K562 (cell line): ENCODE results near the gene CMPK1. TPM values are rescaled to one million over a fixed set of nuclear protein-coding genes. Genes with fewer than 3 reads are reported as not detected.
"Not testable (repeated sequence)": the region's sequence is repeated elsewhere in the genome, so short reads cannot be mapped to it uniquely, and the experiment has no call there.

ENCODE experiments used
- ATAC-seq: fragments of 200-7000 bp; cut with Tn5 transposase; 3 replicates; pipeline ENCODE4 v1.9.1; 2020; ENCODE audit warnings: moderate library complexity
- BruUV-seq: library from RNA; stranded (reverse); fragments of 400-500 nt; replicated peaks from 2 replicates; lab custom pipeline; 2021; lab: Mats Ljungman, UMichigan
- CTCF ChIA-PET: fragments of 300-600 bp; formaldehyde crosslinking; extraction: SDS; loops from one replicate; lab custom pipeline; 2021; ENCODE audit warnings: low intra/inter-chr PET ratio; lab: Yijun Ruan, JAX
- POLR2A ChIA-PET: fragments of 300-600, 350-650 bp; sonication (Branson Sonifier 250); formaldehyde crosslinking; extraction: SDS; loops from one replicate; lab custom pipeline; 2021; ENCODE audit warnings: antibody characterized with exemption, inconsistent platforms; lab: Yijun Ruan, JAX
- DNase-seq, 4 experiments: peaks; one replicate each; pipeline versions ENCODE4 v3.0.0 to v3.0.0-alpha.2; 2011 to 2018; ENCODE audit warnings: low spot score in 3 of 4, mixed read lengths in 3 of 4; ENCODE audit errors: extremely low read depth in 1 of 4
- FAIRE-seq: peaks from 2 replicates; lab custom pipeline; 2011; peaks lifted over from hg19 to GRCh38; lab: Jason Lieb, UNC
- H2AFZ ChIP-seq: 2 replicates; pipeline ENCODE4 v1.6.0; 2011; ENCODE audit warnings: low read depth, low read length, control low read depth, inconsistent platforms
- H3K27ac ChIP-seq: fragments of 200-600 bp; 3 replicates; pipeline ENCODE4 v1.8.0; 2011; ENCODE audit warnings: low read depth, mild to moderate bottlenecking, control low read depth, inconsistent platforms, low read length, moderate library complexity, mixed read lengths; ENCODE audit errors: extremely low read depth
- H3K27me3 ChIP-seq, 2 experiments: fragments of 300-600 bp in 1 of 2; 2 replicates in 1 of 2; 3 replicates in 1 of 2; pipeline versions ENCODE4 v1.6.0 to v1.8.0; 2011; ENCODE audit warnings: inconsistent platforms in 2 of 2, low read length in 2 of 2, mild to moderate bottlenecking in 1 of 2, mixed read lengths in 1 of 2, moderate library complexity in 1 of 2; ENCODE audit not compliant: control insufficient read depth in 2 of 2, insufficient read depth in 2 of 2
- H3K36me3 ChIP-seq: fragments of 300-600 bp; 3 replicates; pipeline ENCODE4 v1.8.0; 2011; ENCODE audit warnings: mild to moderate bottlenecking, low read length, inconsistent platforms; ENCODE audit not compliant: control insufficient read depth, insufficient read depth
- H3K4me1 ChIP-seq, 2 experiments: fragments of 200-600 bp in 1 of 2; replicated peaks in 1 of 2; 2 replicates in 1 of 2; 3 replicates in 1 of 2; pipeline versions ENCODE4 v1.5.1 to v1.8.0; 2011; ENCODE audit warnings: inconsistent platforms in 2 of 2, low read length in 2 of 2, mild to moderate bottlenecking in 1 of 2, mixed read lengths in 1 of 2, moderate library complexity in 1 of 2; ENCODE audit not compliant: control insufficient read depth in 2 of 2, insufficient read depth in 2 of 2
- H3K4me2 ChIP-seq: 2 replicates; pipeline ENCODE4 v1.6.1; 2011; ENCODE audit warnings: low read length, control low read depth, inconsistent platforms, mixed read lengths; ENCODE audit not compliant: insufficient read depth
- H3K4me3 ChIP-seq: fragments of 200-600 bp; sonication (generic), shearing (Covaris generic); 2 replicates; pipeline ENCODE4 v1.5.1; 2016; ENCODE audit warnings: control low read depth, inconsistent platforms
- H3K79me2 ChIP-seq: fragments of 200-600 bp; 3 replicates; pipeline ENCODE4 v1.8.0; 2011; ENCODE audit warnings: low read length, inconsistent platforms; ENCODE audit not compliant: control insufficient read depth, insufficient read depth
- H3K9ac ChIP-seq, 2 experiments: 2 replicates each; pipeline versions ENCODE4 v1.6.0 to v1.6.1; 2011; ENCODE audit warnings: low read depth in 2 of 2, low read length in 2 of 2, control low read depth in 1 of 2, inconsistent platforms in 1 of 2, mild to moderate bottlenecking in 1 of 2, mixed read lengths in 1 of 2; ENCODE audit not compliant: insufficient read depth in 1 of 2
- H3K9me1 ChIP-seq: one replicate; pipeline ENCODE4 v1.6.0; 2011; ENCODE audit warnings: inconsistent platforms, mild to moderate bottlenecking, low read length, moderate library complexity; ENCODE audit not compliant: control insufficient read depth, insufficient read depth
- H3K9me3 ChIP-seq: replicated peaks from 2 replicates; pipeline ENCODE4 v1.5.1; 2011; ENCODE audit warnings: low read depth, low read length, inconsistent platforms; ENCODE audit not compliant: control insufficient read depth, insufficient read depth
- H4K20me1 ChIP-seq: replicated peaks from 2 replicates; pipeline ENCODE4 v1.6.1; 2011; ENCODE audit warnings: low read length, inconsistent platforms, mixed read lengths; ENCODE audit not compliant: control insufficient read depth, insufficient read depth
- HNRNPLL ChIP-seq: fragments of 200-400 bp; formaldehyde crosslinking; IDR thresholded peaks from 2 replicates; pipeline ENCODE4 v1.6.1; 2017; ENCODE audit warnings: low read length, low read depth, mild to moderate bottlenecking; ENCODE audit not compliant: poor library complexity, severe bottlenecking
- KDM1A ChIP-seq, 2 experiments: fragments of 450-650 bp; IDR thresholded peaks; 2 replicates each; pipeline ENCODE4 v1.6.1; 2016; ENCODE audit warnings: mild to moderate bottlenecking in 2 of 2
- TAF7 ChIP-seq: fragments of 450-650 bp; IDR thresholded peaks from 2 replicates; pipeline ENCODE4 v1.6.1; 2016; ENCODE audit warnings: missing genetic modification characterization, missing compliant biosample characterization
- VEZF1 ChIP-seq: fragments of 200-800 bp; sonication (Bioruptor generic); IDR thresholded peaks from 2 replicates; pipeline ENCODE4 v1.6.1; 2017; ENCODE audit warnings: missing genetic modification characterization, missing compliant biosample characterization
- ZBTB49 ChIP-seq: sonication (generic); formaldehyde crosslinking; IDR thresholded peaks from 2 replicates; pipeline ENCODE4 v1.8.0; 2022; ENCODE audit warnings: missing genetic modification reagents, mild to moderate bottlenecking, borderline replicate concordance
- ZNF165 ChIP-seq: fragments of 250-450 bp; sonication (Bioruptor Pico); IDR thresholded peaks from 2 replicates; pipeline ENCODE4 v1.4.0; 2020; ENCODE audit warnings: borderline replicate concordance
- WGBS: fragments of 100-300 bp; shearing (Covaris generic); methylation state at CpG from one replicate; pipeline ENCODE4 v1.1.6; 2016; ENCODE audit warnings: low coverage, mixed read lengths; ENCODE audit not compliant: insufficient coverage; ENCODE audit errors: missing lambda C conversion rate; 5-methylcytosine and 5-hydroxymethylcytosine counted together
- in situ Hi-C: fragments of 300-500 bp; cut with MboI; formaldehyde crosslinking; loops from 4 replicates; pipeline ENCODE4 v1.15.0; 2018; ENCODE audit warnings: inconsistent platforms, mixed read lengths
- intact Hi-C: fragments of 100-400 bp; cut with micrococcal nuclease; formaldehyde crosslinking; loops from 2 replicates; pipeline ENCODE4 v1.14.2; 2022
- polyA plus RNA-seq, 8 experiments: library from polyadenylated mRNA; depleted of rRNA in 4 of 8; stranded (reverse) in 5 of 8; unstranded in 3 of 8; fragments of >200 nt; fragmentation: Nextera tagmentation in 2 of 8; fragmentation: Illumina TruSeq in 1 of 8; extraction: Ambion mirVana in 2 of 8; extraction: Trizol in 1 of 8; gene quantifications; 2 replicates each; pipeline versions ENCODE4 v1.2.1 to v1.2.3, GENCODE V29; 2011 to 2014; ENCODE audit warnings: inconsistent platforms in 1 of 8, missing spikeins in 1 of 8
- total RNA-seq, 7 experiments: library from RNA; depleted of rRNA in 6 of 7; stranded (reverse); fragments of >200 nt in 6 of 7; fragmentation: Illumina TruSeq in 2 of 7; extraction: Trizol in 2 of 7; gene quantifications; 2 replicates each; pipeline versions ENCODE4 v1.2.1 to v1.2.3, GENCODE V29; 2011 to 2021; ENCODE audit warnings: low replicate concordance in 1 of 7

CMPK1 gene
- total and polyA plus RNA-seq, 9 of the 15 experiments (the other 6 are each of a cell fraction or from before 2014, with no cell fraction given), result 54.5 to 197 (median 116) TPM

GRCh38 chr1:47333578-47333921 is at the start of gene CMPK1 (continued):
- TF ChIP-seq ZBTB49 (CRISPR knock-in tag), result no peak
- TF ChIP-seq HNRNPLL, result peak; percentile 36
- 0 out of 2 replicates have a peak, but pooled peaks have one; percentile 20 for TF ChIP-seq ZNF165
- TF ChIP-seq KDM1A (IDR thresholded peaks at IDR 0.05), result no peak
- peak; percentile 83 for TF ChIP-seq VEZF1
- 0 out of 2 replicates have a peak, but pooled peaks have one; percentile 38 for TF ChIP-seq TAF7

- H3K79me2 ChIP-seq, H3K9ac ChIP-seq, H2AFZ ChIP-seq, ATAC-seq, H3K9me3 ChIP-seq, H3K27ac ChIP-seq, H3K4me3 ChIP-seq, FAIRE-seq, H4K20me1 ChIP-seq, CTCF ChIA-PET, H3K27me3 ChIP-seq, H3K9me1 ChIP-seq, H3K4me1 ChIP-seq, DNase-seq, H3K4me2 ChIP-seq, BruUV-seq, in situ Hi-C loops, intact Hi-C loops: not testable (repeated sequence)
- POLR2A ChIA-PET, result interaction anchor here (0.6 kb wide), 1 partner anchor 23 kb away, joined by 3 read pairs; no protein-coding TSS in a partner anchor
- 91% methylated on average over 4 of the region's 4 CpGs for WGBS
- H3K36me3 ChIP-seq, result peaks cover 88% of the 10 kb centered on the region
Measured at GRCh38 chr1:47288116-47288515, 45.5 kb upstream of the CMPK1 start.
